AG10803 (cell line): ENCODE results near the gene POLE3.
A peak's percentile ranks its signal among the peaks of the same experiment; 100 is the strongest.
"Not testable (repeated sequence)": the region's sequence is repeated elsewhere in the genome, so short reads cannot be mapped to it uniquely, and the experiment has no call there.

Experiments
- DNase-seq: peaks from one replicate; pipeline ENCODE4 v3.0.0; 2010; ENCODE audit warnings: low read depth
- H3K4me3 ChIP-seq: 2 replicates; pipeline ENCODE4 v1.5.1; 2011; ENCODE audit warnings: mild to moderate bottlenecking, low read length, control low read depth
- CTCF ChIP-seq: conservative IDR thresholded peaks from 2 replicates; pipeline ENCODE4 v1.5.1; 2011; ENCODE audit warnings: mild to moderate bottlenecking, low read length, control low read depth, inconsistent platforms

Gene POLE3

GRCh38 chr9:113368982-113369854 is 41.3 kb downstream of the POLE3 start:
- no peak overlapping the region for H3K4me3 ChIP-seq
- no peak for DNase-seq
- TF ChIP-seq CTCF, result no peak

- DNase-seq, result no peak
- TF ChIP-seq CTCF, result no peak
- H3K4me3 ChIP-seq, result no peak overlapping the region
These were observed 42.0 kb downstream of the POLE3 start for GRCh38 chr9:113368348-113368981.

- DNase-seq, result peak; percentile 43
- H3K4me3 ChIP-seq, result not testable (repeated sequence)
These were observed 44.8 kb downstream of the POLE3 start for GRCh38 chr9:113365652-113366051.

- TF ChIP-seq CTCF, result no peak
These were observed 45.5 kb downstream of the POLE3 start for GRCh38 chr9:113364951-113365350.

GRCh38 chr9:113363336-113363735 is 47.1 kb downstream of the POLE3 start:
- no peak for TF ChIP-seq CTCF
- no peak overlapping the region for H3K4me3 ChIP-seq
- no peak for DNase-seq

More at GRCh38 chr9:113364951-113365350, 45.5 kb downstream of the POLE3 start:
- no peak for DNase-seq
- H3K4me3 ChIP-seq, result no peak overlapping the region

- DNase-seq, result peak; percentile 51
- H3K4me3 ChIP-seq, result no peak overlapping the region
- no peak for TF ChIP-seq CTCF
These were observed 49.0 kb downstream of the POLE3 start for GRCh38 chr9:113361304-113362018.

- H3K4me3 ChIP-seq, result no peak overlapping the region
- DNase-seq, result no peak
- no peak for TF ChIP-seq CTCF
These were observed 50.1 kb downstream of the POLE3 start for GRCh38 chr9:113360242-113360842.
